T47D (cell line): ENCODE data around the gene NDOR1.
A peak's percentile ranks its signal among the peaks of the same experiment; 100 is the strongest.
"Not testable (repeated sequence)": the region's sequence is repeated elsewhere in the genome, so short reads cannot be mapped to it uniquely, and the experiment has no call there.

ENCODE experiments used
- DNase-seq, 2 experiments: peaks; one replicate each; pipeline versions ENCODE4 v3.0.0 to v3.0.0-alpha.2; 2011 to 2012; ENCODE audit warnings: low read depth in 1 of 2, low spot score in 1 of 2
- JUND ChIP-seq: IDR thresholded peaks from 2 replicates; pipeline ENCODE4 v1.6.1; 2012; ENCODE audit warnings: low read depth
- in situ Hi-C: cut with HindIII; loops from 2 replicates; pipeline ENCODE4 v1.10.0; 2016; ENCODE audit warnings: low sequenced_read_pairs, low pct_unique_long_range_greater_than_20kb

NDOR1 gene

DNA sequence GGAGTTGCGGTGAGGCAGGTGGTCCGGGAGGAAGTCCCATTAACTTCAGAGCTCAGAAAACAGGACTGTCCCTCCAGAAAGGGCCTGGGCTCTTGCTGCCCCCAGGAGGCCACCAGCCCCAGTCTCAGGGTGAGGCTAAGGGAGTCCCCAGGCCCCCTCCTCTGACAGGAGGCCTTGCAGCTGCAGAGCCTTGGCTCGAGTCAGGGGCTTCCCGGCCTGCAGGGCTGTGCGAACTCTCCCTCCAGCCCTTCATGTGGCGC, 42.3 kb downstream of the NDOR1 start:
- no peak for DNase-seq
- no peak for TF ChIP-seq JUND
- in situ Hi-C loops, result no loop called here

DNA sequence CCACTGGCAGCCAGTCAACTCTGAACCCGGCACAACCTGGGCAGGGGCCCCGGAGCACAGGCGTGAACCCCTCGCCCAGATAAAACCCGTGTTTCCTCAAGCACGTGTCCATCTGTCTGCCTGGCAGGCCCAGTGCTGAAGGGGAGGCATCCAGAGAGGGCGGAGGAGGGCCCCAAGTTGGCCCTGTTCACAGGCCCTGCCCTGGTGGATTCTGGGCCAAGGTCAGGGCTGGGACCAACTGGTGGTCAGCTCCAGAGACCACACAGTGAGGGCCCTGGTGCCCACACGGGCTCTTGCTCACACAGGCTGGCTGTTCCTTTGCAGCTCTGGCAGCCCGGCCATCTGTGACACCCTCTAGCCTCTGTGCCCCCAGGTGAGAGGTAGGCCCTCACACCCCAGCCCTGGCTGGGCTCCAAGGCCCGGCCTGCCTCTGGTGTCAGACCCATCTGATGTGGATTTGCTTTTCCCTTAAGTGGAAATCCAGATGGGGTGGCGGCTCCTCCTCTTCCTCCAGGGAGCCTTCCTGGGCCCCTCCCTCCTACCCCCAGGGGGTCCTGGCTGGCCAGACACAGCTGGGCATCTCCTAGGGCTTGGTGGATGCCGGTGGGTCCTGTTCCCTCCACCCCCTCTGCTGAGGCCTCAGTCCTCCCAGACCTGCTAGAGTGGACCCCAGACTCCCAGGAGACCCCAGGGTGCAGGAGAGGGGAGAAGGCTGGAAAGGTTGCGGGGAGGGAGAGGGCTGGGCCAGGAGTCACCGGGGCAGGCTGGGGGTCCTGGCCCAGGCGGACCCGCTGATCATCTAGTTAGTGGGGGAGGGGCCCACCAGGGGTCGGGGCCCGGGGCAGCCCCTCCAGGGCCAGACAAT, 45.1 kb downstream of the NDOR1 start:
- TF ChIP-seq JUND, result no peak
- no peak for DNase-seq
- in situ Hi-C loops, result no loop called here

DNA sequence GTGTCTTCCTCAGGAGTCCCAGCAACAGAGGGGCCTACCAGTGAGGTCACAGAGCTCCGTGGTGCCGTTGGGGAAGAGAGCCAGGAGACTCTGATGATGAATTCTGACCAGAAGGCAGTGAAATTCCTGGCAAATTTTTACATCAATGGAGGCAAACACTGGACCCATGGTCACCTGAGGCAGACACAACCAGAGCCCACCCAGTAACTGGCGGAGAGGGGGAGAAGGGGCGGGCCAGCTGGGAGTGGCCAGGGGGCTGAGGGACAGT, 45.6 kb downstream of the NDOR1 start, which contains the start of gene STPG3:
TSS of gene STPG3 (plus strand) at position 93 of the 268 bp plus-strand sequence. CDS start at position 94, 1 bp downstream.
- no peak for DNase-seq
- TF ChIP-seq JUND, result no peak
- in situ Hi-C loops, result no loop called here

DNA sequence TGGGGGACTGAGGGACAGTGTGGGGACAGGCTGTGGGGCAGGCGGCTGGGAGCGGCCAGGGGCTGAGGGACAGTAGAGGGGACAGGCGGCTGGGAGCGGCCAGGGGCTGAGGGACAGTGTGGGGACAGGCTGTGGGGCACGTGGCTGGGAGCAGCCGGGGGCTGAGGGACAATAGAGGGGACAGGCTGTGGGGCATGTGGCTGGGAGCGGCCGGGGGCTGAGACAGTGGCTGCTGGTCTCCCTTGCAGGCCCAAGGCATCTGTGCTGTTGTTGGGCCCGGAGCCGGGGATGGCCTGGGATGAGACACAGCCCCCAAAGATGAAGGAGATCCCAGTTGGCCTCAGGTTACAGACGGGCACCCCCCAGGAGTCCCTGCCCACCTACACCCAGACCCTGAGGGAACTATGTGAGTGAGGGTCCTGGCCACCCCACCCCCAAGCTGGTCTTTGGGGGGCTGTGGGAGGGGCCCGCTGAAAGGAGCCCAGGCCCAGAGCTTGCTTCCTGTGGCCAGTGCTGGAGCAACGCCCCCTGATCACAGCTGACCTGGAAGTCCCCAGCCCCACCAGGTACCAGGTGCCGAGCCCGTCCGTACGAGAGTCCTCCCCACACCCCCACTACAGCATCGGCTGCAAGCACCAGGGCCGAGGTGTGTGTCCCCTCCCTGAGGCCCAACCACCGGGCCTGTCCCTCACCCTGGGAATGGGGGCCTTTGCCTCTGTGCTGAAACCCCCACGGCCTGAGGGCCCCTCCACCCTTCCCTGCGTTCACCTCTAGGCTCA, 46.2 kb downstream of the NDOR1 start:
- no peak for TF ChIP-seq JUND
- DNase-seq, result no peak
- in situ Hi-C loops, result no loop called here

DNA sequence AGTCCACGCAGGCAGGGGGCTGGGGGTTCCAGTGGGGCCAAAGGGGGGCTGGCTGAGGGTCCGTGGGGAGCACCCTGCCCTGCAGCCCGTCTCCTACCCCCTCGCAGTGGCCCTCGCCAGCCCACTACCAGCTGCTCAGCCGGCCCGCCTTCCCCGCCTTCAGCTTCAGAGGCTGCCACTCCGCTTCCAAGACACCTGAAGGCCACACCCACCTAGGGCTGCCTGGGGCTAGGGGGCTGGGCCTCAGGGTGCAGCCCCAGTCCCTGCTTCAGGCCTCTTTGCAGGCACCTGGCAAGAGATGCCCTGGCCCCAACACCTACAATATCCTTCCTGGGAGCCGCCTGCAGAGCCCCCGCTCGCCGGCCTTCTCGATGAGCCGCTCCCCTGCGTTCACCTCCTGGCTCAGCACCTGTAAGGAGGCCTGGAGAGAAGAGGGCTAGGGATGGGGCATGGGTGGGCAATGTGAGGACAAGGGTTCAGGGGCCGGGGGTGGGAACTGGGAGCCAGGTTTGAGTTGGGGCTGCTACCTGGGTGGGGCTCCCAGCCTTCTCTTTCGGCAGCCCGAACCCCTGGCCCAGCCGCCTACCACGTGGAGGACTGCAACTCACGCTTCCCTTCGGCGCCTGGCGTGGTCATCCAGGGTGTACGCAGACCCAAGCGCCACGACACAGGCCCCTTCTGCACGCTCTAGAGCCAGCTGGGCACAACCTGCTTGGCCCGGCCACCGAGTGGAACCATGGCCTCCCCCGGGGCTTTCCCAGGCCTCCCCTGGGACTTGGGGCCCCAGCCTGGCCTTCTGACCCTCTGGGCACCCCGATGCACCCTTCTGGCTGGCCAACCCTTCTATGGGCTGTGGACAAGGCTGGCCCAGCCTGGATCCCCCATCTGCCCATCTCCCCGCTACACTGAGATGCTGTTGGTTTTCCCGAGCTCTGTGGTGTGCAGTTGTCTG, 47.3 kb downstream of the NDOR1 start:
- DNase-seq, result no peak
- in situ Hi-C loops, result no loop called here
- TF ChIP-seq JUND, result no peak

DNA sequence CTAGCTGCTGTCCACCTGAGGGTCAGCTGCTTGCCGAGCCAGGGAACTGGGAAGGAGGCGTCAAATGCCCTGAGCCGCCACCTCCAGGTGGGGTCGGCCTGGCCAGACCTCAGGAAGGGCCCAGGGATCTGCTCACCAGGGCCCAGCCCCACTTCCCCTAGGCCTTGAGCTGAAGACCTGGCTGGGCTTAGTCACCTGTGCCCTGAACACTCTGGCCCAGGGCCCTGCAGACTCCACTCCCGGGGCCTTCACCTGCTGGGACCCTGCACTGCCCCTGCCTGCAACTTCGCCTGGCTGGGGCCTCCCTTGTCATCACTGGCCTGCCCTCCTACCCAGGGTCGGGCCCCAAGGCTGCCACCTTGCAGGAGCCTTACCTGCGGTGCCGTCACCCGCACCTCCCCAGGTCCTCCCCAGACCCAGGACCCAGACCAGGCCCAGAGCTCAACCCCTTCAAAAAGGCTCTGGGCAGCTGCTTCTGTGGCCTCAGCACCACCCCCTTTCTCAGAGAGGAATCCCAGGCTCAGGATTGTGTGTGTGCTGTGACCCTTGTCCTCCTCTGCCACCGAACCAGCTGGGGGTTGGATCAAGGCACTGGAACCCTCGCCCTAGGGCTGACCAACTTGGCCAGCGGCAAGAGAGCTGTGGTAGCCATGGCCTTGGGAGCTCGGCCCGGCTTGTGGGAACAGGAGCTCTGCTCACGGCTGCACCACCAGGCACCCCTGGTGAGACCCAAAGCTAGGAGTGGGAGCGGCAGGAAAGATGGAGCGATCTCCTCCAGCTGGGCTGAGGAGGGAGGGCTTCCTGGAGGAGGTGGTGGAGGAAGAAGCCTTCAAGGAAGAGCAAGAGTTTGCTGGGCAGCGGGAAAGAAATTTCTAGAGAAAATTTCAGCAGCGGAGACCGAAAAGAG, 48.5 kb downstream of the NDOR1 start:
- no peak for DNase-seq
- no peak for TF ChIP-seq JUND
- in situ Hi-C loops, result no loop called here

DNA sequence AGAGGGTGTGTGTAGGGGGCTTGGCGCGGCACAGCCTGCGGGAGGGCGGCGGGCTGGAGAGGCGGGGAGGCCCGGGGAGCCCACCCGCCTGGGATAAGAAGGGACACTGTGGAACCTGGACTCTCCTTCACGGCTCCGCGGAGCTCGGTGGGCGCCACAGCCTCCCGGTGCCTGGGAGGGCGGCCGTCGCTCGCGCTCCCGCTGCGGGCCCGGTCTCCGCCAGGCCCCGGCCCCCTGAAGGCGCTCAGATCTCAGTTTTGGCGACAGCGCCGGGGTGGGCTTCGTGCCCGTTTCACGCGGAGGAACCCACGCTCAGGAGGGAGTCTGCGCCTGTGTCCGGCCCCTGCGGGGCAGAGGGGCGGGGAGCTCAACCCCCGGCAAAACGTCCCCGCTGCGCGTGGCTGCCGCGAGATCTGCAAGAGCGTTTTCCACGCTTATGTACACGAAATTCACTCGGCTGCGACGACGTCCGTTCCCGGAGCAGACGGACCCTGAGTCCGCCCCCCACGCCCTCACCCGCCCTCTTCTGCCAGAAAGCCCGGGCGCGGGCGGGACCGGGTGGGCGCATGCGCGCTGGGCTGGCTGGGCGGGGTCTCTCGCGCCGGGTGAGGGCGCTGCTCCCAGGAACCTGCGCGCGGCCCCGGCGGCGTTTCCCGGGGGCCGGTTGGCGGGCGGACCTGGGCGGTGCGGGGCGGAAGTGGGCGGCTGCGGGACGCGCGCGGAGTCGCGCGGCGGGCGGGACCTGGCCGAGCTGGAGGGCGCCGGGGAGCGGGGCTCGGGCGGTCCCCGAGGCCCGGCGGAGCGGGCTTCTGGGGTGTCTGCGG, 49.3 kb downstream of the NDOR1 start, which contains the start of gene NELFB:
TSS of gene NELFB (plus strand) at position 704 of the 824 bp plus-strand sequence.
- DNase-seq, result peak; percentile 96 to 100
- TF ChIP-seq JUND, result no peak
- in situ Hi-C loops, result no loop called here

DNA sequence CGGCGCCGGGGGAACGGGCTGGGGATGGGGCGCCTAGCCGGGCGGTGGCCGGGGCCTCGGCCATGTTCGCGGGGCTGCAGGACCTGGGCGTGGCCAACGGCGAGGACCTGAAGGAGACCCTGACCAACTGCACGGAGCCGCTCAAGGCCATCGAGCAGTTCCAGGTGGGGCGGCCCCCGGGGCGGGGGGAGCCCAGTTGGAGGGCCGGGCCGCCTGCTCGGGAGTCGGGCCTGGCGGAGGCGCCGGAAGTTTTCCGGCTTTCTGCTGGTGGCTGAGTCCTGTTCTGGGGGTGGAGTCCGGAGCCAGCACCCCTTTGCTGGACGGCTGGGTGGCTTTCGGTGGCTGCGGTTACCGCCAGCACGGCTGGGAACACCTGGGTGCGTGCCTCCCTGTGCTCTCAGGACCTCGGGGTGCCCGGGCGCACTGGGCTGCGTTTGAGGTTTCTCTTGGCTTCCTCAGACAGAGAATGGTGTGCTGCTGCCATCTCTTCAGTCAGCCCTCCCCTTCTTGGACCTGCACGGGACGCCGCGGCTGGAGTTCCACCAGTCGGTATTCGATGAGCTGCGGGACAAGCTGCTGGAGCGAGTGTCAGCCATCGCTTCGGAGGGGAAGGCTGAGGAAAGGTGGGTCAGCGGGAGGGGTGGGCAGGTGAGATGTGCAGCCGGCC, 50.1 kb downstream of the NDOR1 start:
- TF ChIP-seq JUND, result no peak
- in situ Hi-C loops, result no loop called here
- peak in 1 of 2 experiments; percentile 52 for DNase-seq

DNA sequence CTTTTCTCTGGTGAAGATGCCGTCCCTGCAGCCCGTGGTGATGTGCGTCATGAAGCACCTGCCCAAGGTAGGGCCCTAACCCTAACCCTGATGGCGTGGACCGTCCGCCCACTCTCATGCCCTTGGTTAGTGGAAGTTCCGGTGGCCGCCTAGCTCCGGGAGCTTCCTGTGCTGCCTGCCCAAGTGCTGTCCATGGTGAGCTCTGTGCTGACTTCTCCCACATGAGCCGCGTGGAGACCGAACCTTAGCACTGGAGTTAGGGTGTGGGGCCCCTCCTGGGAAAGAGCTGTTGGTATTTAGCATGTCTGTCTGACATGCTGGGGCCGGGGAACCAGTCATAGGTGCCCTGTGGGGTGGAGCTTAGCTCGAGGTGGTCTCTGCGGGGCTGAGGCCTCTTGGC, 50.9 kb downstream of the NDOR1 start:
- TF ChIP-seq JUND, result no peak
- no peak for DNase-seq
- in situ Hi-C loops, result no loop called here

DNA sequence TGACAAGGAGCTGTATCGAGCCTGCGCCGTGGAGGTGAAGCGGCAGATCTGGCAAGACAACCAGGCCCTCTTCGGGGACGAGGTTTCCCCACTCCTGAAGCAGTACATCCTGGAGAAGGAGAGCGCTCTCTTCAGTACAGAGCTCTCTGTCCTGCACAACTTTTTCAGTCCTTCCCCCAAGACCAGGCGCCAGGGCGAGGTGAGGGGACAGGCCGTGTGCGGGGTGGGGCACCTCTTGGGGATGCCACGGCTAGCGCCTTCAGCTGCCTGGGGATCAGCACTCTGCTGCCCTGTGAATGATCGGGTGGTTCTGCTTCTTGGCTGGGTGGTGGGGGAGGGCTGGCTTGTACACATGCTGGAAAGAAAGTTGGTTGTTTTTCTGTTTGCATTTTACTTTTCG, 51.4 kb downstream of the NDOR1 start:
- DNase-seq, result no peak
- in situ Hi-C loops, result no loop called here
- TF ChIP-seq JUND, result no peak

DNA sequence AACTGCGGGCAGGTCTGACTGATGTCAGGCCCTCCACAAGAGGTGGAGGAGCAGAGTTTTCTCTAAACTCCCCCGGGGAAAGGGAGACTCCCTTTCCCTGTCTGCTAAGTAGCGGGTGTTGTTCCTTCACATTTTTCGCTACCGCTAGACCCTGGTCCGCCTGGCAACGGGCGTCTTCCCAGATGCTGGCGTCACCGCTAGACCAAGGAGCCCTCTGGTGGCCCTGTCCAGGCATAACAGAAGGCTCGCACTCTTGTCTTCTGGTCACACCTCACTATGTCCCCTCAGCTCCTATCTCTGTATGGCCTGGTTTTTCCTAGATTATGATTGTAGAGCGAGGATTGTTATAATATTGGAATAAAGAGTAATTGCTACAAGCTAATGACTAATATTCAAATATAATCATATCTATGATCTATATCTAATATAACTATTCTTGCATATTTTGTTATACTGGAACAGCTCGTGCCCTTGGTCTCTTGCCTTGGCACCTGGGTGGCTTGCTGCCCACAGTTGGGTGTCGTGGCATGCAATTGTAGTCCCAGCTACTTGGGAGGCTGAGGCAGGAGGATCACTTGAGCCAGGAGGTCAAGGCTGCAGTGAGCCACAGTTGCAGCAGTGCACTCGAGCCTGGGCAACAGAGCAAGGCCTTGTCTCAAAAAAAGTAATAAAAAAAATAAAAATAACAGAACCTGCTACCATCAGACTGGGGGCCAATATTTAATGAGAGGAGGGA, 56.8 kb downstream of the NDOR1 start:
- in situ Hi-C loops, result not testable (repeated sequence)
- DNase-seq, result peak in 1 of 2 experiments; percentile 62
